ENCODE data around the gene TIAM1. TPM values are rescaled to one million over a fixed set of nuclear protein-coding genes. Genes with fewer than 3 reads are reported as not detected.

The TIAM1 gene
- total and polyA plus RNA-seq, 2 donors from 2014 or later = 4.6 to 30.0 TPM

GRCh38 chr21:31195334-31196015 is 148.6 kb downstream of the TIAM1 start:
- FAIRE-seq = no peak
- no peak overlapping the region for H3K4me3 ChIP-seq (ENCODE audit: low read length in 3 of 3)
- intact Hi-C loops (cut with DNase I) = loop anchor here (10.0 kb wide), 1 partner anchor 389 kb away; no protein-coding TSS in a partner anchor

GRCh38 chr21:31194510-31195293 is 149.4 kb downstream of the TIAM1 start:
- intact Hi-C loops (cut with DNase I) = loop anchor here (10.0 kb wide), 1 partner anchor 390 kb away; no protein-coding TSS in a partner anchor
- no peak for FAIRE-seq

More at GRCh38 chr21:31195334-31196015, 148.6 kb downstream of the TIAM1 start:
- no peak overlapping the region for H3K27ac ChIP-seq (ENCODE audit: low read depth in 2 of 2, low read length in 2 of 2)
- DNase-seq = no peak
- no peaks in the 10 kb centered on the region for H3K36me3 ChIP-seq (ENCODE audit: control insufficient read depth in 2 of 3, insufficient read depth in 3 of 3, low read length in 3 of 3)
- no peaks in the 10 kb centered on the region for H3K4me1 ChIP-seq (ENCODE audit: control insufficient read depth in 2 of 3, insufficient read depth in 2 of 3, low read depth in 1 of 3, low read length in 3 of 3)
- H3K9me3 ChIP-seq (ENCODE audit: control insufficient read depth in 2 of 3, insufficient read depth in 1 of 3, low read length in 3 of 3) = no peaks in the 10 kb centered on the region
- TF ChIP-seq CTCF (IDR thresholded peaks at IDR 0.05; ENCODE audit: borderline replicate concordance, extremely low read depth, insufficient read depth) = no peak
- no peak overlapping the region for H3K9ac ChIP-seq (ENCODE audit: low read length in 3 of 3)
- H3K27me3 ChIP-seq (ENCODE audit: control insufficient read depth, insufficient read depth, low read length) = no peaks in the 10 kb centered on the region

GRCh38 chr21:31193761-31194160 is 150.3 kb downstream of the TIAM1 start:
- no peak overlapping the region for H3K27ac ChIP-seq (ENCODE audit: low read depth in 2 of 2, low read length in 2 of 2)
- TF ChIP-seq CTCF (IDR thresholded peaks at IDR 0.05; ENCODE audit: borderline replicate concordance, extremely low read depth, insufficient read depth) = no peak
- intact Hi-C loops (cut with DNase I) = loop anchor here (10.0 kb wide), 1 partner anchor 391 kb away; no protein-coding TSS in a partner anchor
- no peak overlapping the region for H3K9ac ChIP-seq (ENCODE audit: low read length in 3 of 3)
- H3K4me1 ChIP-seq (ENCODE audit: control insufficient read depth in 2 of 3, insufficient read depth in 2 of 3, low read depth in 1 of 3, low read length in 3 of 3) = no peaks in the 10 kb centered on the region
- no peaks in the 10 kb centered on the region for H3K36me3 ChIP-seq (ENCODE audit: control insufficient read depth in 2 of 3, insufficient read depth in 3 of 3, low read length in 3 of 3)
- FAIRE-seq = no peak
- no peaks in the 10 kb centered on the region for H3K9me3 ChIP-seq (ENCODE audit: control insufficient read depth in 2 of 3, insufficient read depth in 1 of 3, low read length in 3 of 3)
- DNase-seq = no peak
- H3K27me3 ChIP-seq (ENCODE audit: control insufficient read depth, insufficient read depth, low read length) = no peaks in the 10 kb centered on the region
- no peak overlapping the region for H3K4me3 ChIP-seq (ENCODE audit: low read length in 3 of 3)

More at GRCh38 chr21:31194510-31195293, 149.4 kb downstream of the TIAM1 start:
- Histone ChIP-seq H3K36me3 (ENCODE audit: control insufficient read depth in 2 of 3, insufficient read depth in 3 of 3, low read length in 3 of 3) (no peaks in the 10 kb centered on the region), H3K4me1 (ENCODE audit: control insufficient read depth in 2 of 3, insufficient read depth in 2 of 3, low read depth in 1 of 3, low read length in 3 of 3) (no peaks in the 10 kb centered on the region), H3K4me3 (ENCODE audit: low read length in 3 of 3) (no peak overlapping the region), H3K27ac (ENCODE audit: low read depth in 2 of 2, low read length in 2 of 2) (no peak overlapping the region), H3K27me3 (ENCODE audit: control insufficient read depth, insufficient read depth, low read length) (no peaks in the 10 kb centered on the region), H3K9me3 (ENCODE audit: control insufficient read depth in 2 of 3, insufficient read depth in 1 of 3, low read length in 3 of 3) (no peaks in the 10 kb centered on the region), H3K9ac (ENCODE audit: low read length in 3 of 3) (no peak overlapping the region)
- no peak for TF ChIP-seq CTCF (IDR thresholded peaks at IDR 0.05; ENCODE audit: borderline replicate concordance, extremely low read depth, insufficient read depth)
- no peak for DNase-seq

Measured in kidney (tissue), 14 donors.